ENCODE measurements around the gene KRTCAP2. TPM values are rescaled to one million over a fixed set of nuclear protein-coding genes. Genes with fewer than 3 reads are reported as not detected.

KRTCAP2 gene
- total and polyA plus RNA-seq, 9 donors: 70.4 to 89.5 (median 87.3) TPM

GRCh38 chr1:155134880-155135414 is 38.2 kb downstream of the KRTCAP2 start:
- peaks cover 27% of the 10 kb centered on the region for H3K36me3 ChIP-seq (ENCODE audit: control insufficient read depth, insufficient read depth, low read length)

GRCh38 chr1:155134322-155134721 is 38.8 kb downstream of the KRTCAP2 start:
- H3K27me3 ChIP-seq (ENCODE audit: control insufficient read depth, insufficient read depth, low read length): peaks cover 12% of the 10 kb centered on the region
- 62% methylated on average over 1 of the region's 1 CpG for WGBS (ENCODE audit: insufficient coverage)
- peak overlapping the region; percentile 100 for H3K27ac ChIP-seq (ENCODE audit: low read length)
- DNase-seq: no peak
- H3K36me3 ChIP-seq (ENCODE audit: control insufficient read depth, insufficient read depth, low read length): peaks cover 27% of the 10 kb centered on the region
- H3K9me3 ChIP-seq (replicated peaks; ENCODE audit: control insufficient read depth, low read depth, low read length): no peaks in the 10 kb centered on the region
- peaks cover 38% of the 10 kb centered on the region for H3K4me1 ChIP-seq (ENCODE audit: control insufficient read depth, insufficient read depth, low read length)
- H3K4me3 ChIP-seq (ENCODE audit: low read length): peak overlapping the region; percentile 97

More at GRCh38 chr1:155134880-155135414, 38.2 kb downstream of the KRTCAP2 start:
- H3K27ac ChIP-seq (ENCODE audit: low read length): peak overlapping the region; percentile 100
- no peaks in the 10 kb centered on the region for H3K9me3 ChIP-seq (replicated peaks; ENCODE audit: control insufficient read depth, low read depth, low read length)
- 2% methylated on average over 10 of the region's 18 CpGs for WGBS (ENCODE audit: insufficient coverage)
- H3K27me3 ChIP-seq (ENCODE audit: control insufficient read depth, insufficient read depth, low read length): peaks cover 6% of the 10 kb centered on the region
- H3K4me1 ChIP-seq (ENCODE audit: control insufficient read depth, insufficient read depth, low read length): peaks cover 36% of the 10 kb centered on the region
- peak; percentile 96 for DNase-seq
- H3K4me3 ChIP-seq (ENCODE audit: low read length): peak overlapping the region; percentile 97

- Histone ChIP-seq H3K4me1 (ENCODE audit: control insufficient read depth, insufficient read depth, low read length) (peaks cover 40% of the 10 kb centered on the region), H3K36me3 (ENCODE audit: control insufficient read depth, insufficient read depth, low read length) (peaks cover 27% of the 10 kb centered on the region), H3K27me3 (ENCODE audit: control insufficient read depth, insufficient read depth, low read length) (peaks cover 17% of the 10 kb centered on the region), H3K9me3 (replicated peaks; ENCODE audit: control insufficient read depth, low read depth, low read length) (no peaks in the 10 kb centered on the region), H3K4me3 (ENCODE audit: low read length) (no peak overlapping the region), H3K27ac (ENCODE audit: low read length) (no peak overlapping the region)
- 91% methylated on average over 5 of the region's 7 CpGs for WGBS (ENCODE audit: insufficient coverage)
- no peak for DNase-seq
Observed at GRCh38 chr1:155133799-155134281, 39.3 kb downstream of the KRTCAP2 start.

- Histone ChIP-seq H3K4me3 (ENCODE audit: low read length) (no peak overlapping the region), H3K36me3 (ENCODE audit: control insufficient read depth, insufficient read depth, low read length) (peaks cover 17% of the 10 kb centered on the region), H3K27ac (ENCODE audit: low read length) (no peak overlapping the region), H3K27me3 (ENCODE audit: control insufficient read depth, insufficient read depth, low read length) (peaks cover 36% of the 10 kb centered on the region), H3K4me1 (ENCODE audit: control insufficient read depth, insufficient read depth, low read length) (peaks cover 54% of the 10 kb centered on the region), H3K9me3 (replicated peaks; ENCODE audit: control insufficient read depth, low read depth, low read length) (no peaks in the 10 kb centered on the region)
- WGBS (ENCODE audit: insufficient coverage): 50% methylated on average over 1 of the region's 2 CpGs
- DNase-seq: no peak
Observed at GRCh38 chr1:155131856-155132255, 41.2 kb downstream of the KRTCAP2 start.

- peaks cover 17% of the 10 kb centered on the region for H3K36me3 ChIP-seq (ENCODE audit: control insufficient read depth, insufficient read depth, low read length)
- DNase-seq: no peak
- WGBS (ENCODE audit: insufficient coverage): 81% methylated on average over 5 of the region's 8 CpGs
- peaks cover 41% of the 10 kb centered on the region for H3K27me3 ChIP-seq (ENCODE audit: control insufficient read depth, insufficient read depth, low read length)
- H3K4me3 ChIP-seq (ENCODE audit: low read length): no peak overlapping the region
- no peaks in the 10 kb centered on the region for H3K9me3 ChIP-seq (replicated peaks; ENCODE audit: control insufficient read depth, low read depth, low read length)
- H3K27ac ChIP-seq (ENCODE audit: low read length): no peak overlapping the region
- peaks cover 56% of the 10 kb centered on the region for H3K4me1 ChIP-seq (ENCODE audit: control insufficient read depth, insufficient read depth, low read length)
Observed at GRCh38 chr1:155131285-155131684, 41.8 kb downstream of the KRTCAP2 start.

GRCh38 chr1:155130272-155131006 is 42.7 kb downstream of the KRTCAP2 start:
- no peak for DNase-seq
- H3K27me3 ChIP-seq (ENCODE audit: control insufficient read depth, insufficient read depth, low read length): peaks cover 50% of the 10 kb centered on the region
- no peaks in the 10 kb centered on the region for H3K9me3 ChIP-seq (replicated peaks; ENCODE audit: control insufficient read depth, low read depth, low read length)
- H3K36me3 ChIP-seq (ENCODE audit: control insufficient read depth, insufficient read depth, low read length): peaks cover 17% of the 10 kb centered on the region
- peak overlapping the region; percentile 17 for H3K27ac ChIP-seq (ENCODE audit: low read length)
- WGBS (ENCODE audit: insufficient coverage): 9% methylated on average over 4 of the region's 6 CpGs
- H3K4me1 ChIP-seq (ENCODE audit: control insufficient read depth, insufficient read depth, low read length): peaks cover 59% of the 10 kb centered on the region
- peak overlapping the region; percentile 50 for H3K4me3 ChIP-seq (ENCODE audit: low read length)

GRCh38 chr1:155128755-155129473 is 44.2 kb downstream of the KRTCAP2 start:
- Histone ChIP-seq H3K4me3 (ENCODE audit: low read length) (peak overlapping the region; percentile 50), H3K27me3 (ENCODE audit: control insufficient read depth, insufficient read depth, low read length) (peaks cover 62% of the 10 kb centered on the region), H3K36me3 (ENCODE audit: control insufficient read depth, insufficient read depth, low read length) (peaks cover 16% of the 10 kb centered on the region), H3K9me3 (replicated peaks; ENCODE audit: control insufficient read depth, low read depth, low read length) (no peaks in the 10 kb centered on the region), H3K27ac (ENCODE audit: low read length) (peak overlapping the region; percentile 25), H3K4me1 (ENCODE audit: control insufficient read depth, insufficient read depth, low read length) (peaks cover 43% of the 10 kb centered on the region)
- peak; percentile 43 for DNase-seq
- 7% methylated on average over 3 of the region's 14 CpGs for WGBS (ENCODE audit: insufficient coverage)

GRCh38 chr1:155127967-155128754 is 44.9 kb downstream of the KRTCAP2 start:
- Histone ChIP-seq H3K9me3 (replicated peaks; ENCODE audit: control insufficient read depth, low read depth, low read length) (no peaks in the 10 kb centered on the region), H3K4me3 (ENCODE audit: low read length) (peak overlapping the region; percentile 50), H3K27me3 (ENCODE audit: control insufficient read depth, insufficient read depth, low read length) (peaks cover 62% of the 10 kb centered on the region), H3K27ac (ENCODE audit: low read length) (peak overlapping the region; percentile 47), H3K36me3 (ENCODE audit: control insufficient read depth, insufficient read depth, low read length) (peaks cover 9% of the 10 kb centered on the region), H3K4me1 (ENCODE audit: control insufficient read depth, insufficient read depth, low read length) (peaks cover 42% of the 10 kb centered on the region)
- 4% methylated on average over 12 of the region's 17 CpGs for WGBS (ENCODE audit: insufficient coverage)
- DNase-seq: no peak

GRCh38 chr1:155127105-155127966 is 45.8 kb downstream of the KRTCAP2 start, which contains the start of gene EFNA1:
EFNA1 (plus strand) TSS chr1:155127876; CDS start chr1:155127978, 102 bp downstream.
- Histone ChIP-seq H3K4me3 (ENCODE audit: low read length) (peak within 1 kb of the TSS; percentile 50), H3K36me3 (ENCODE audit: control insufficient read depth, insufficient read depth, low read length) (peaks cover 7% of the 10 kb centered on the region), H3K27ac (ENCODE audit: low read length) (peak within 1 kb of the TSS; percentile 59), H3K9me3 (replicated peaks; ENCODE audit: control insufficient read depth, low read depth, low read length) (no peaks in the 10 kb centered on the region), H3K4me1 (ENCODE audit: control insufficient read depth, insufficient read depth, low read length) (peaks cover 42% of the 10 kb centered on the region), H3K27me3 (ENCODE audit: control insufficient read depth, insufficient read depth, low read length) (peaks cover 62% of the 10 kb centered on the region)
- peak; percentile 66 for DNase-seq
- 0% methylated on average over 44 of the region's 76 CpGs for WGBS (ENCODE audit: insufficient coverage)

Measured in muscle of leg (tissue), 11 donors.